Astrocyte (in vitro differentiated cells and primary cell): ENCODE results near the gene SRSF8. TPM values are rescaled to one million over a fixed set of nuclear protein-coding genes. Genes with fewer than 3 reads are reported as not detected.

Experiments
- DNase-seq: peaks from one replicate; pipeline ENCODE4 v3.0.0-alpha.2; 2010; ENCODE audit warnings: low read depth
- FAIRE-seq: peaks from 2 replicates; lab custom pipeline; 2011; peaks lifted over from hg19 to GRCh38; lab: Jason Lieb, UNC
- H2AFZ ChIP-seq: 2 replicates; pipeline ENCODE4 v1.6.0; 2012; ENCODE audit warnings: low read depth, low read length, inconsistent platforms
- H3K27ac ChIP-seq: 2 replicates; pipeline ENCODE4 v1.5.1; 2011; ENCODE audit warnings: low read depth, low read length, inconsistent platforms
- H3K27me3 ChIP-seq: 2 replicates; pipeline ENCODE4 v1.6.0; 2011; ENCODE audit warnings: low read length, inconsistent platforms; ENCODE audit not compliant: insufficient read depth
- H3K36me3 ChIP-seq: 2 replicates; pipeline ENCODE4 v1.5.1; 2011; ENCODE audit warnings: low read length, inconsistent platforms; ENCODE audit not compliant: insufficient read depth
- H3K4me1 ChIP-seq: 2 replicates; pipeline ENCODE4 v1.5.1; 2011; ENCODE audit warnings: low read length, inconsistent platforms; ENCODE audit not compliant: insufficient read depth
- H3K4me2 ChIP-seq: 2 replicates; pipeline ENCODE4 v1.6.0; 2012; ENCODE audit warnings: low read length, inconsistent platforms
- H3K4me3 ChIP-seq: 2 replicates; pipeline ENCODE4 v1.5.1; 2011; ENCODE audit warnings: low read depth, mild to moderate bottlenecking, low read length, inconsistent platforms; ENCODE audit not compliant: insufficient read depth
- H3K79me2 ChIP-seq: 2 replicates; pipeline ENCODE4 v1.6.0; 2012; ENCODE audit warnings: mild to moderate bottlenecking, low read length, inconsistent platforms; ENCODE audit not compliant: insufficient read depth
- H3K9ac ChIP-seq: 2 replicates; pipeline ENCODE4 v1.6.0; 2012; ENCODE audit warnings: mild to moderate bottlenecking, low read length, inconsistent platforms
- H3K9me3 ChIP-seq: 2 replicates; pipeline ENCODE4 v1.5.1; 2012; ENCODE audit warnings: low read depth, mild to moderate bottlenecking, low read length, inconsistent platforms; ENCODE audit not compliant: insufficient read depth
- H4K20me1 ChIP-seq: 2 replicates; pipeline ENCODE4 v1.6.0; 2012; ENCODE audit warnings: low read length, inconsistent platforms; ENCODE audit not compliant: insufficient read depth
- H3K27ac Mint-ChIP-seq: one replicate; pipeline ENCODE4 v1.8.0; 2021; ENCODE audit warnings: mild to moderate bottlenecking, mixed read lengths; ENCODE audit not compliant: unreplicated experiment
- H3K27me3 Mint-ChIP-seq: one replicate; pipeline ENCODE4 v1.8.0; 2021; ENCODE audit warnings: low read depth, mixed read lengths; ENCODE audit not compliant: unreplicated experiment
- H3K36me3 Mint-ChIP-seq: one replicate; pipeline ENCODE4 v1.8.0; 2021; ENCODE audit warnings: low read depth, mixed read lengths; ENCODE audit not compliant: unreplicated experiment
- H3K4me1 Mint-ChIP-seq: one replicate; pipeline ENCODE4 v1.8.0; 2021; ENCODE audit warnings: low read depth, mixed read lengths; ENCODE audit not compliant: unreplicated experiment
- H3K4me3 Mint-ChIP-seq: one replicate; pipeline ENCODE4 v1.8.0; 2021; ENCODE audit warnings: mild to moderate bottlenecking, moderate library complexity, mixed read lengths; ENCODE audit not compliant: unreplicated experiment
- H3K9me3 Mint-ChIP-seq: one replicate; pipeline ENCODE4 v1.8.0; 2021; ENCODE audit warnings: mild to moderate bottlenecking, mixed read lengths; ENCODE audit not compliant: unreplicated experiment
- EZH2 ChIP-seq: IDR thresholded peaks from 2 replicates; pipeline ENCODE4 v1.6.1; 2012; ENCODE audit warnings: mild to moderate bottlenecking, low read length, inconsistent platforms; ENCODE audit not compliant: insufficient read depth
- total RNA-seq: library from RNA; stranded (reverse); gene quantifications from 2 replicates; pipeline ENCODE4 v1.2.1, GENCODE V29; 2021
- TF ChIP-seq, protein P1 (sequence below): IDR thresholded peaks from 2 replicates; pipeline ENCODE4 v1.5.1; 2011; ENCODE audit warnings: low read depth, mild to moderate bottlenecking, inconsistent platforms, low read length, moderate library complexity; ENCODE audit not compliant: insufficient read depth

SRSF8 gene
- total RNA-seq, 1 donor from 2014 or later = 47.5 TPM

DNA sequence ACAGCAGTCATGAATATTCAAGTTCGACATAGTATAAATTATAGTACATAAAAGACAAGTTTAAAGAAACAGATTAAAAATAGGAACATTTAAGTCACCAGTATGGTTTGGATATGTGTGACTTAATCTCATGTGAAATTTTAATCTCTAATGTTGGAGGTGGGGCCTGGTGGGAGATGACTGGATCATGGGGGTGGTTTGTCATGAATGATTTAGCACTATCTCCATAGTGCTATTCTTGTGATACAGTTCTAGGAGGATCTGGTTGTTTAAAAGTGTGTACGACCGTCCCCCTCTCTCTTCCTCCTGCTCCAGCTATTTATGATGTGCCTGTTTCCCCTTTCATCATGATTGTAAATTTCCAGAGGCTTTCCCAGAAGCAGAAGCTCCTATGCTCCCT, 38.4 kb upstream of the SRSF8 start:
- Histone ChIP-seq H3K4me3 (no peak overlapping the region), H3K4me2 (no peak overlapping the region), H4K20me1 (no peaks in the 10 kb centered on the region), H3K36me3 (no peaks in the 10 kb centered on the region), H3K79me2 (no peaks in the 10 kb centered on the region), H2AFZ (no peak overlapping the region), H3K27me3 (no peaks in the 10 kb centered on the region), H3K9ac (no peak overlapping the region), H3K9me3 (no peaks in the 10 kb centered on the region), H3K27ac (no peak overlapping the region), H3K4me1 (no peaks in the 10 kb centered on the region)
- DNase-seq = no peak
- no peak overlapping the region for H3K4me3 Mint-ChIP-seq
- no peaks in the 10 kb centered on the region for H3K4me1 Mint-ChIP-seq
- H3K27me3 Mint-ChIP-seq = peaks cover 10% of the 10 kb centered on the region
- TF ChIP-seq, protein P1, sequence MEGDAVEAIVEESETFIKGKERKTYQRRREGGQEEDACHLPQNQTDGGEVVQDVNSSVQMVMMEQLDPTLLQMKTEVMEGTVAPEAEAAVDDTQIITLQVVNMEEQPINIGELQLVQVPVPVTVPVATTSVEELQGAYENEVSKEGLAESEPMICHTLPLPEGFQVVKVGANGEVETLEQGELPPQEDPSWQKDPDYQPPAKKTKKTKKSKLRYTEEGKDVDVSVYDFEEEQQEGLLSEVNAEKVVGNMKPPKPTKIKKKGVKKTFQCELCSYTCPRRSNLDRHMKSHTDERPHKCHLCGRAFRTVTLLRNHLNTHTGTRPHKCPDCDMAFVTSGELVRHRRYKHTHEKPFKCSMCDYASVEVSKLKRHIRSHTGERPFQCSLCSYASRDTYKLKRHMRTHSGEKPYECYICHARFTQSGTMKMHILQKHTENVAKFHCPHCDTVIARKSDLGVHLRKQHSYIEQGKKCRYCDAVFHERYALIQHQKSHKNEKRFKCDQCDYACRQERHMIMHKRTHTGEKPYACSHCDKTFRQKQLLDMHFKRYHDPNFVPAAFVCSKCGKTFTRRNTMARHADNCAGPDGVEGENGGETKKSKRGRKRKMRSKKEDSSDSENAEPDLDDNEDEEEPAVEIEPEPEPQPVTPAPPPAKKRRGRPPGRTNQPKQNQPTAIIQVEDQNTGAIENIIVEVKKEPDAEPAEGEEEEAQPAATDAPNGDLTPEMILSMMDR = no peak
- TF ChIP-seq EZH2 = no peak
- H3K9me3 Mint-ChIP-seq = peaks cover 3% of the 10 kb centered on the region
- FAIRE-seq = no peak
- H3K27ac Mint-ChIP-seq = no peak overlapping the region
- H3K36me3 Mint-ChIP-seq = no peaks in the 10 kb centered on the region

DNA sequence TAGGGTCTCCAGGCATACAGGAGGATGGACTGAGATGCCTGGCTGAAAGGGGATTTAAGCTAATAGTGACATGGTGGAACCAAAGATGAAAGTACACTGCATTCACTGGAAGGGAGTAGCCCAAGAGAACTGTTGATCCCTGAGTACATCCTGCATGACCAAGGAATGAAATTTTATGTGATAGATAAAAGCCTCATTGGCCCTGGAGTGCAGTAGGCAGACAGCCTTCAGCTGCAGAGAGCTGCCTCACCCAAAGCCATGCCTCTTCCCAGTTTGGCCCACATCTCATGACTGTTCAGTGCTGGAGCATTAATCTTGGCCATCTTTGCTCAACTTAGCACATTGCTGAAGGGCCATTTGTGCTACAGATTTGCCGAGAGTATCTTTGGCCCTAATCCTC, 33.7 kb upstream of the SRSF8 start:
- FAIRE-seq = no peak
- Histone ChIP-seq H3K79me2 (no peaks in the 10 kb centered on the region), H3K4me2 (no peak overlapping the region), H2AFZ (no peak overlapping the region), H3K4me3 (no peak overlapping the region), H3K27ac (no peak overlapping the region), H4K20me1 (no peaks in the 10 kb centered on the region), H3K27me3 (no peaks in the 10 kb centered on the region), H3K9me3 (no peaks in the 10 kb centered on the region), H3K4me1 (no peaks in the 10 kb centered on the region), H3K9ac (no peak overlapping the region), H3K36me3 (no peaks in the 10 kb centered on the region)
- no peak for DNase-seq
- TF ChIP-seq, protein P1 = no peak
- no peak for TF ChIP-seq EZH2
- peaks cover 12% of the 10 kb centered on the region for H3K27me3 Mint-ChIP-seq
- H3K9me3 Mint-ChIP-seq = peaks cover 2% of the 10 kb centered on the region
- H3K4me3 Mint-ChIP-seq = no peak overlapping the region
- no peak overlapping the region for H3K27ac Mint-ChIP-seq
- no peaks in the 10 kb centered on the region for H3K4me1 Mint-ChIP-seq
- H3K36me3 Mint-ChIP-seq = peaks cover under 1% of the 10 kb centered on the region

DNA sequence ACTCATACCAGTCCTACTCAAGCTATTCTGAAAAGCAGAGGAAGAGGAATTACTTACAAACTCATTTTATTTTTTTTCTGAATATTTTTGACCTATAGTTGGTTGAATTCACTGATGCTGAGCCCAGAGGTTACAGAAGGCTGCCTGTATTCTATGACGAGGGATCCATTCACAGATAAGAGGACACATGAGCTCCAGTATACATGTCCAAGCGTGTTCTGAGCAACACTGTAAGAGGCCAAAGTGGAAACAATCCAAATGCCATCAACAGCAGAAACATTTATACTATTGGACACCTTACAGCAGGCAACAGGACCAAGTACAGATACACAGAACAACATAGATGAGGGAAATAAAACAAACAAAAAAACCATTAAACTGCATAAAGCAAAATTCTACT, 31.4 kb upstream of the SRSF8 start:
- Mint-ChIP-seq H3K4me1 (no peaks in the 10 kb centered on the region), H3K36me3 (peaks cover 3% of the 10 kb centered on the region), H3K9me3 (peaks cover 5% of the 10 kb centered on the region), H3K27ac (no peak overlapping the region), H3K27me3 (peaks cover 11% of the 10 kb centered on the region), H3K4me3 (no peak overlapping the region)
- DNase-seq (no peak), FAIRE-seq (no peak)
- Histone ChIP-seq H3K79me2 (no peaks in the 10 kb centered on the region), H3K4me3 (no peak overlapping the region), H3K9ac (no peak overlapping the region), H3K27ac (no peak overlapping the region), H3K27me3 (no peaks in the 10 kb centered on the region), H3K9me3 (no peaks in the 10 kb centered on the region), H2AFZ (no peak overlapping the region), H4K20me1 (no peaks in the 10 kb centered on the region), H3K4me1 (no peaks in the 10 kb centered on the region), H3K36me3 (no peaks in the 10 kb centered on the region), H3K4me2 (no peak overlapping the region)
- TF ChIP-seq, protein P1 = no peak
- TF ChIP-seq EZH2 = no peak
